Neural crest cell (in vitro differentiated cells): ENCODE data around the gene STAB2. TPM values are rescaled to one million over a fixed set of nuclear protein-coding genes. Genes with fewer than 3 reads are reported as not detected.

Experiments used
- DNase-seq: peaks from one replicate; pipeline ENCODE4 v3.0.0; 2021; ENCODE audit warnings: low read depth, mixed read lengths, low spot score
- H3K27ac Mint-ChIP-seq: one replicate; pipeline ENCODE4 v1.8.0; 2021; ENCODE audit warnings: mild to moderate bottlenecking, mixed read lengths; ENCODE audit not compliant: unreplicated experiment
- H3K27me3 Mint-ChIP-seq: 2 replicates; pipeline ENCODE4 v1.8.0; 2021; ENCODE audit warnings: low read depth, mild to moderate bottlenecking, mixed read lengths
- H3K36me3 Mint-ChIP-seq: 2 replicates; pipeline ENCODE4 v1.8.0; 2021; ENCODE audit warnings: low read depth, mild to moderate bottlenecking, mixed read lengths
- H3K4me1 Mint-ChIP-seq: 2 replicates; pipeline ENCODE4 v1.8.0; 2021; ENCODE audit warnings: mixed read lengths
- H3K4me3 Mint-ChIP-seq: one replicate; pipeline ENCODE4 v1.8.0; 2021; ENCODE audit warnings: mild to moderate bottlenecking, mixed read lengths
- H3K9me3 Mint-ChIP-seq: 2 replicates; pipeline ENCODE4 v1.8.0; 2021; ENCODE audit warnings: mixed read lengths
- total RNA-seq: library from RNA; stranded (reverse); gene quantifications from 2 replicates; pipeline ENCODE4 v1.2.1, GENCODE V29; 2021
- TF ChIP-seq, protein P1 (sequence below): fragments of 200-600 bp; sonication (generic); conservative IDR thresholded peaks from 2 replicates; pipeline ENCODE4 v1.5.0; 2021; ENCODE audit warnings: antibody characterized with exemption, mild to moderate bottlenecking

STAB2 gene
- total RNA-seq, 1 donor from 2014 or later, result not detected

GRCh38 chr12:103728323-103728722, 141.2 kb downstream of the STAB2 start:
- Mint-ChIP-seq H3K4me3 (no peak overlapping the region), H3K4me1 (no peaks in the 10 kb centered on the region), H3K36me3 (peaks cover 7% of the 10 kb centered on the region), H3K27ac (no peak overlapping the region), H3K27me3 (no peaks in the 10 kb centered on the region), H3K9me3 (peaks cover 5% of the 10 kb centered on the region)
- DNase-seq, result no peak
- TF ChIP-seq, protein P1, sequence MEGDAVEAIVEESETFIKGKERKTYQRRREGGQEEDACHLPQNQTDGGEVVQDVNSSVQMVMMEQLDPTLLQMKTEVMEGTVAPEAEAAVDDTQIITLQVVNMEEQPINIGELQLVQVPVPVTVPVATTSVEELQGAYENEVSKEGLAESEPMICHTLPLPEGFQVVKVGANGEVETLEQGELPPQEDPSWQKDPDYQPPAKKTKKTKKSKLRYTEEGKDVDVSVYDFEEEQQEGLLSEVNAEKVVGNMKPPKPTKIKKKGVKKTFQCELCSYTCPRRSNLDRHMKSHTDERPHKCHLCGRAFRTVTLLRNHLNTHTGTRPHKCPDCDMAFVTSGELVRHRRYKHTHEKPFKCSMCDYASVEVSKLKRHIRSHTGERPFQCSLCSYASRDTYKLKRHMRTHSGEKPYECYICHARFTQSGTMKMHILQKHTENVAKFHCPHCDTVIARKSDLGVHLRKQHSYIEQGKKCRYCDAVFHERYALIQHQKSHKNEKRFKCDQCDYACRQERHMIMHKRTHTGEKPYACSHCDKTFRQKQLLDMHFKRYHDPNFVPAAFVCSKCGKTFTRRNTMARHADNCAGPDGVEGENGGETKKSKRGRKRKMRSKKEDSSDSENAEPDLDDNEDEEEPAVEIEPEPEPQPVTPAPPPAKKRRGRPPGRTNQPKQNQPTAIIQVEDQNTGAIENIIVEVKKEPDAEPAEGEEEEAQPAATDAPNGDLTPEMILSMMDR, result no peak

DNA sequence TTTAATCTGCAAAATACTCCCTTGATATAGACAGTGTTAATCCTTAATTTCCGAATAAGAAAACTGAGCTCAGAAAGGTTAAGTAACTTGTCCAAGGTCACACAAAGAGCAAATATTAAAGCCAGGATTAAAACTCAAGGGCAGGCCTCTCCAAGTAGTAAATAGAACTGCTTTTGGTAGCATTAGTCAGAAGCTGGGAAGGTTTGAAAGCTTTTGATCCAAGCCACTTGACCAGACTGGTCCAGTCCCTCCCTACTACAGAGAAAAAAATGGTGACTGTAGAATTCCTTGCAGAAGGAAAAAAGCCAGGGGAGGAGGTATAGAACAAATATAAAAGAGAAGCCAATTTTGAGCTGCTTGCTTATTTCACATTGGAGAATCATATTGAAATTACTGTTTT, 142.4 kb downstream of the STAB2 start:
- H3K27me3 Mint-ChIP-seq, result peaks cover 5% of the 10 kb centered on the region
- peaks cover 5% of the 10 kb centered on the region for H3K9me3 Mint-ChIP-seq
- DNase-seq, result no peak
- no peak overlapping the region for H3K27ac Mint-ChIP-seq
- no peaks in the 10 kb centered on the region for H3K4me1 Mint-ChIP-seq
- H3K36me3 Mint-ChIP-seq, result peaks cover 7% of the 10 kb centered on the region
- TF ChIP-seq, protein P1, result no peak
- H3K4me3 Mint-ChIP-seq, result no peak overlapping the region

DNA sequence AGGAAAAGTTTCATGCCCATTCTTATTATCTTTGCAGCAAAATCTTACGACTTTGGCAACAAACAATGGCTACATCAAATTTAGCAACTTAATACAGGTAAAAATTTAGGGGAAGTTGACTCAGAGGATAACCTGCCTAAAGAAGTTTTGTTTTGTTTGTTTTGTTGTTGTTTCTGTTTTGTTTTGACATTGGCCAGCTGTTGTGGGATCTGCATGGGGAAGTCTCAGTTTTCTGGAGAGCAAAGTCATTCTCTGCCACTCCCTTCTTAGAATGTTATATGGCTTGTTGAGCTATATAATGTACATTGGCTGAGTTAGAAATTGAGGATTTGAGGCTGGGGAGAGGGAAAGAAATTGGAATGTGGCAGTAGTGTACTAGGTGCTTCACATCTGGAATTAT, 144.5 kb downstream of the STAB2 start:
- peaks cover 5% of the 10 kb centered on the region for H3K9me3 Mint-ChIP-seq
- no peaks in the 10 kb centered on the region for H3K4me1 Mint-ChIP-seq
- peaks cover 7% of the 10 kb centered on the region for H3K36me3 Mint-ChIP-seq
- peaks cover 22% of the 10 kb centered on the region for H3K27me3 Mint-ChIP-seq
- no peak overlapping the region for H3K4me3 Mint-ChIP-seq
- TF ChIP-seq, protein P1, result no peak
- H3K27ac Mint-ChIP-seq, result no peak overlapping the region
- no peak for DNase-seq

GRCh38 chr12:103734863-103735262, 147.8 kb downstream of the STAB2 start:
- peaks cover 7% of the 10 kb centered on the region for H3K36me3 Mint-ChIP-seq
- no peak overlapping the region for H3K27ac Mint-ChIP-seq
- H3K9me3 Mint-ChIP-seq, result peaks cover 5% of the 10 kb centered on the region
- DNase-seq, result no peak
- H3K27me3 Mint-ChIP-seq, result peaks cover 31% of the 10 kb centered on the region
- H3K4me1 Mint-ChIP-seq, result no peaks in the 10 kb centered on the region
- TF ChIP-seq, protein P1, result no peak
- H3K4me3 Mint-ChIP-seq, result no peak overlapping the region

DNA sequence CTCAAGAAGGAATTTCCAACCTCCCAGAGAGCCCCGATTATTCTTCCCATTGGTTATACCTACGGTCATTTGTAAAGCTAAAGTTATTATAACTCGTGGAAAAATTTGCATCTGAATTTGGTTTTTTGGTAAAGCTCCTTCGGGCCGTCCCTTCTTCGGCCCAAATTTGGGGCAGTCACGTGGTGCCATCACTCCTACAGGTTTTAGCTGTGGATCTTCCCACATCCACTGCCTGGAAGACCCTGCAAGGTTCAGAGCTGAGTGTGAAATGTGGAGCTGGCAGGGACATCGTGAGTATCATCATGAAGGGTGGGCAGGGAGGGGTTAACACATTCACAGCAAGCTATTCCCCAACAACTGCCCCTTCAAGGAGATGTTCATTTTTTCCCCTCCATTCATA, 148.2 kb downstream of the STAB2 start:
- no peaks in the 10 kb centered on the region for H3K4me1 Mint-ChIP-seq
- H3K9me3 Mint-ChIP-seq, result peaks cover 5% of the 10 kb centered on the region
- H3K4me3 Mint-ChIP-seq, result no peak overlapping the region
- peaks cover 7% of the 10 kb centered on the region for H3K36me3 Mint-ChIP-seq
- no peak overlapping the region for H3K27ac Mint-ChIP-seq
- H3K27me3 Mint-ChIP-seq, result peaks cover 34% of the 10 kb centered on the region
- TF ChIP-seq, protein P1, result no peak
- DNase-seq, result no peak

DNA sequence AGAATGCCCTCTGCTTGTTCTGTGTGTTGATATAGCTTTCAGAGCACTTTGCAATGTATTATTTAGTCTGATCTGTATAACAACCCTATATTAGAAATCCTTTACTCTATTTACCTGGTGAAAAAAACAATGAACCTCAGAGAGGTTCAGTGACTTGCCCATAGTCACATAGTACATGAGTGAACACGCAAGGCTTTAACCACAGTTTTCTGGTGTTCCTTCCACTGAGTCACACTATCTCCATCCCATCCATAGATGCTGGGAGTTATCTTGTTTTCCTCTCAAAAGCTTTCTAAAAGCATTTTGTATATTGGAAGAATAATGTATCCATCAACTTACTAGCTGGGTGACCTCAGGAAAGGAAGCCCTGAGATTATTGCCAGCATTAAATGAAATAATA, 149.5 kb downstream of the STAB2 start:
- DNase-seq, result no peak
- Mint-ChIP-seq H3K4me1 (no peaks in the 10 kb centered on the region), H3K36me3 (peaks cover 3% of the 10 kb centered on the region), H3K4me3 (no peak overlapping the region), H3K27me3 (peaks cover 35% of the 10 kb centered on the region), H3K27ac (no peak overlapping the region), H3K9me3 (peaks cover 3% of the 10 kb centered on the region)
- TF ChIP-seq, protein P1, result no peak
